ENCODE data around the gene FRRS1.

Gene FRRS1

DNA sequence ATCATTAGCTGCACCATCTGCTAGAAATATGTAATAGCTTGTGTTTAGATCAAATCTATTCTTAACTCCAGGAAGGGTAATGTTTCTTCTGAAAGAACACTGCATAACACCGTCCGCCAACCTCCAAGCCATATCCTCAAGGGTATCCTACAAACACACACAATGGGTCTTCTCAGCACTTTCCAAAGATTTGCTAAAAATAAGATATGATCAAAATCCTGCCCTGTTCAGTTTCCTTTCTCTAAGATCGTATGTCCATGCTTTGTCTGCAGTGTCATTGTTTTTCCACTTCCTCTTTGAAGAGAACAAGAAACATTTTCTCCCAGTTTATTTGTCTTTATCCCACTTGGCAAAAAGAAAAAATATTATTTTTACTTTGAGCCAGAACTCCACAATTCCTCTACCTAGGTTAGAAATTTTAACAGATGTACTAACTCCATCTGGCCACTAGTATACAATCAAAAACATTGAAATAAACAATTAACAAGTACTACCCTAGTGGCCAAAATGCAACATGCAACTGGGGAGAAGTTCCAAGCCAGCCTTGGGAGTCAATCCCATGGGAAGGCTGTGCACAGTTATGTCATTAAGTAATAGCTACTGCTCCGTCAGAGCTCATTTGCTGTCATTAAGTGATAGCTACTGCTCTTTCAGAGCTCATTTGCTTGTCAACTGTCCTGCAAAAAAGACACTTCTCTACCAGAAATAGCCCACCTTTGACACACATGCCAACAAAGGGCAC is 37.8 kb downstream of the FRRS1 start:
- DNase-seq (ENCODE audit: low read depth in 2 of 2), result no peak

DNA sequence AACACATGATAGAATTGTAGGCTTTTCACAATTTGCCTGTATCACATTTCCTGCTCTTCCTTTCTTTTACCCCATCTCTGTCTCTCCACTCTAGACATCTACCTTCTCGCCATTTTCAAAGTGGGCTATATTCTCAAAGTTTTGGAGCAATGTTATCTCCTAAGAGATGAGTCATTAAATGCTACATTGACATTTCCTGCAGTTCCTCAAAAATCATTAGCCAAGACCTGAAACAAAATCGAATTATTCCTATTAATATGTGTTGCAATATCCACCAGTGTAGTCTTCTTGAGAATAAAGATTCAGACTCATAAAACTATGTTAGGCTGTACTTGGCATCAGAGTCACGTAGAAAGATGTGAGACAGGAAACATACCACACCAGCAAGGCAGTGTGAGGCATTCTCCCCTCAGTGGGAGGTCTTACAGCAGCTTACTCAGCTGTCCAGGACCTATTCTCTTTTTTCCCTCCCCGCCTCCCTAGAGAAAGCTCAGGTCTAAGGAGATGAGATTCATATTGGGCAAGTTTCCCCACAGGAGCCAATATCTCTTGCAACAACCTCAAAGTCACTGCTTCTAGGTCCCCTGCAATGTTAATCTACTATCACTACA is 38.8 kb downstream of the FRRS1 start:
- DNase-seq (ENCODE audit: low read depth in 2 of 2), result no peak

DNA sequence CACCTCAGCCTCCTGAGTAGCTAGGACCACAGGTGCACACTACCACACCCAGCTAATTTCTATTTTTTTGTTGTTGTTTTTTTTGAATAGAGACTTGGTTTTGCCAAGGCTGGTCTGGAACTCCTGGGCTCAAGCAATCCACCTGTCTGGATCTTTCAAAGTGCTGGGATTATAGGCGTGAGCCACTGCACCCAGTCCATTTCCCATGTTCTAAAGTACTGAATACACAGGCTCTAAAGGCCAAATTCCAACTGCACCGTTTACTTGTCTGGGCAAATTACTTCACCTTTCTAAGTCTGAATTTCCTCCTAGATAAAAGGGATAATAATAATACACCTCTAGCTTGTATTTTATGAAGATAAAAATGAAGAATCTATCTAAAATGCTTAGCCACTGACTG is 39.6 kb downstream of the FRRS1 start:
- no peak for DNase-seq (ENCODE audit: low read depth in 2 of 2)

DNA sequence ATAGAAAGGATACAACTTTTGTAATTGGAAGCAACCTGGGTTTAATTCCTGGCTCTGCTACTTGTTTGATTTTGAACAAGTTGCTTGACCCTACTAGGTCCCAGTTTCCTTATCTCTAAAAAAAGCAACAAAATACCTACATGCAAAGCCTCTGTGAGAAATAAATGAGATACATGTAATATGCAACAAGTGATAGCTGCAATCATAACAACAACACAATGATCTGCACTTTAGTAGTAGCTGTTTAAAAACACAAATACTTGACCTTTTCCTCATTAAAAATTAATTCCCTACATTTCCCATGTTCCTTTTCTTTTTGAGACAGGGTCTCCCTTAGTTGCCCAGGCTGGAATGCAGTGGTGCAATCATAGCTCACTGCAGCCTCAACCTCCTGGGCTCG is 40.0 kb downstream of the FRRS1 start:
- DNase-seq (ENCODE audit: low read depth in 2 of 2), result no peak

DNA sequence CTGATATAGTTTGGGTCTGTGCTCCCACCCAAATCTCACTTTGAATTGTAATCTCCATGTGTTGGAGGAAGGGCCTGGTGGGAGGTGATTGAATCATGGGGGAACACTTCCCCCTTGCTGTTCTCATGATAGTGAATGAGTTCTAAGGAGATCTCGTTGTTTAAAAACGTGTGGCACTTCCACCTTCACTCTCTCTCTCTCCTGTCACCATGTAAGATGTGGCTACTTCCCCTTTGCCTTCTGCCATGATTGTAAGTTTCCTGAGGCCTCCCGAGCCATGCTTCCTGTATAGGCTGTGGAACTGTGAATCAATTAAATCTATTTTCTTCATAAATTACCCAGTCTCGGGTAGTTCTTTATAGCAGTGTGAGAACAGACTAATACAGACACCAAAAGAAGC is 40.4 kb downstream of the FRRS1 start:
- DNase-seq (ENCODE audit: low read depth in 2 of 2), result no peak

DNA sequence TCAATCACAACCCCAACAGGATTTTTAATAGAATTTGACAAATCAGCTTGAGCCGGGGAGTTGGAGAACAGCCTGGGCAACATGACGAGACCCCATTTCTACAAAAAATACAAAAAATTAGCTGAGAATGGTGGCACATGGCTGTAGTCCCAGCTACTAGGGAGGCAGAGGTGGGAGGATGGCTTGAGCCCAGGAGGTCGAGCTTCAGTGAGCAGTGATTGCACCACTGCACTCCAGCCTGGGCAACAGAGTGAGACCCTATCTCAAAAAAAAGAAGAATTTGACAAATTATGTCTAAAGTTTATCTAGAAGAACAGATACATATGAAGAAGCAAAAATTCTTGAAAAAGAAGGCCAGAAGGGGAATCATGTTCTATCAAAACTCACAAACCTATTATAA is 43.2 kb downstream of the FRRS1 start:
- no peak for DNase-seq (ENCODE audit: low read depth in 2 of 2)

DNA sequence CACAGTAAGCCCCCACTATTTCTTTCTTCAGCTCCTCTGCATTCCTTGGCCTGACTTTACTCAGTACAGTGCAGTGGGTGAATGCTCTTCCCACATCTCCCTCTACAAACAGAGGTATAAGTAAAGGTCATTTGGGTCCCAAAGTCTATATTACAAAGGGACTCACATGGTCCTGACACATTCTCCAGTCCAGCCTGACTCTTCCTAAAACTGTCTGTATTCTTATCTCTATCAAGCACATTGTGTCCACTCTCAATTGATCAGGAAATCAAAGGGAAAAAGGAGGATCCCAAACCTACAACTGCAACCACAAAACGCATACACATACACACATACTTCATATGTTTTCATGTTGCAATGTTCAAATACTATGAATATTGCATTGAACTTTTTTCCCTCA is 49.4 kb downstream of the FRRS1 start:
- no peak for DNase-seq (ENCODE audit: low read depth in 2 of 2)

DNA sequence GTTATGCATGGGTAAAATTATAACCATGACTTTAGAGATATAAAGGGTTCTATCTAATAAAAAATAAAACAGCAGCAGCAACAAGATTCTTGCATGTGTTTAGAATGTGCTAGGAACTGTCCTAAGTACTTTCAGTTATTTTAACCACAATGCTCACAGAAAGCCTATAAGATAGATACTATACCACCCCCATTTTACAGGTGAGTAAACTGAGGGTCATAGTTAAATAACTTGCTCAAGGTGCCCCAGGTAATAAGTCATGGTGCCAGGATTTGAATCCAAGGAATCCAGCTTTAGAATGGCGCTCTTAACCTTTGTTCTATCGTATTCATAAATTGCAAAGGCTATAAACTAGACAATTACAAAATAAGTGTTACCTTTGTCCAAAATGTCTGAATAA is 53.4 kb downstream of the FRRS1 start:
- DNase-seq (ENCODE audit: low read depth in 2 of 2), result no peak

DNA sequence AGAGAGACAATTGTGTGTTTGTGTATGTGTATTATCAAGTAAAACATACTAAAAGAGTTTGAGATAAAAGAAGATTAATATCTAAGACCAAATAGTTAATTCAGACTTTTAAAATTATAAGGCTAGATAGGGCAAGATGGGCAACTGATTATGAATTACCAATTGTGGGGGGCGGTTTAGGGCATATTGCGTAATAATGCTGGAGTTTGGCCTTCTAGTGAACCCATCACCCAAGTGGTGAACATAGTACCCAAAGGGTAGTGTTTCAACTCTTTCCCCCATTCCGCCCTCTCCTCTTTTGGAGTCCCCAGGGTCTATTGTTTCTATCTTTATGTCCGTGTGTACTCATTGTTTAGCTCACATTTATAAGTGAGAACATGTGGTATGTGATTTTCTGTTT is 55.4 kb downstream of the FRRS1 start:
- DNase-seq (ENCODE audit: low read depth in 2 of 2), result no peak

DNA sequence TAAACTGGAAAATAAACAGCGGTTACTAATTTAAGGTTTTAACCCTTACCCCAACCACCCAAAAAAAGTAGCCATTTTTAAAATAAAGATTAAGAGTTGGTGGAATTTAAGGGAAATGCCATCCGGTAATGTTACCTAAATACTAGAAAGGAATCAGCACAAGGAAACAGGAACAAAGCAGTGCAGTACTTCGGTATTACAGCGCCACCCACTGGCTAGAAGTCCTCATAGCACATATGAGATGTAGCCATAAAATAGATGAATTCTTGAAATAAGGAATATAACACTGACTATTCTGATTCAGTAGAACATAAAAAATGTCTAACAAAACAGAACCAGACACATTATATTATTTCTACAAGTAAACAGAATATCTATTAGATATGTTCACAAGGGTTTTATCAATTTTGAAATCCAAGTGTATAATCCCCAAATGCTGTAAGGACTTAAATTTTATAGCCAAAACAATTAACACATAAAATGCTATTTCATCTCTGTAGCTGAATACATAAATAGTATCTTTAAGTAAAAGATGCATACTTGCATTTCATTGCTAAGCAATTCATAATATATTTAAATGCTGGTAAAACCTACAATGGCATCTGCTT is 58.8 kb downstream of the FRRS1 start:
- DNase-seq (ENCODE audit: low read depth in 2 of 2), result peak in 1 of 2 donors; percentile 11

DNA sequence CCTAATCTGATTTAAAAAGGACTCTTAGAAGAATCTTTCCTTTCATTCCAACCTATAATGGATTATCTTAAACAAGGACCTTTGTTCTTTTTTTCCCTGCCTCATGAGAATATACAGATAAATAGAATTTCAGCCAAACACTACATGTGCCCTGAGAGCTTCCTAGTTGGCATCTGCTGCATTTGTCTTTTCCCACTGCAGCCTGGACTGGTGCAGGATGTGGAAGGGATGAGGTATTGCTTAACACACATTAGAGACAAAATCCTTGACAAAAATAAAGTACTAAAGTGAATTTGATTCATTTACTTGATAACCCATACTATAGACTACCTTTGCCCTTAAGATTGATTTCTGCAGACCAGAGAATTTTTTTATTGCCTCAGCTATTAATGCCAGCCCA is 61.0 kb downstream of the FRRS1 start:
- DNase-seq (ENCODE audit: low read depth in 2 of 2), result no peak

DNA sequence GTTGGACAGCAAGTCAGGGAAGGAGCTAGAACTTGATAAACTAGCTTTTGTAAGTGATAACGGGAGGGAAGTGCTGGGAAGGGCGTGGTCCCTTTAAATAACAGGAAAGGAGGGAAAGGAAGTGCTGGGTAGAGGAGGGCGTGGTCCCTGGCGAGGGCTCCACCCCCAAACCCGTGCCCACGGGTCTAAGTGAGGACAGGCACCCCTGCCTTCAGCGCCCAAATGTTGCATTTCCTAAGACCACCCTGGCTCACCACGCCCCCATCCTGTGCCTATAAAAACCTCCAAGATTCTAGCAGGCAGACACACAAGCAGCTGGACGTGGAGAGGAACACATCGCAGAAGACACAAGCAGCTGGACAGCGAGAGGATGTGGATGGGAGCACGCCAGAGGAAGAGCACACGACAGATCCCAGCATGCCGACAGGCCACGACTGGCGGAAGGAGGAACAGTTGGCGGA is 62.0 kb downstream of the FRRS1 start:
- no peak for DNase-seq (ENCODE audit: low read depth in 2 of 2)

DNA sequence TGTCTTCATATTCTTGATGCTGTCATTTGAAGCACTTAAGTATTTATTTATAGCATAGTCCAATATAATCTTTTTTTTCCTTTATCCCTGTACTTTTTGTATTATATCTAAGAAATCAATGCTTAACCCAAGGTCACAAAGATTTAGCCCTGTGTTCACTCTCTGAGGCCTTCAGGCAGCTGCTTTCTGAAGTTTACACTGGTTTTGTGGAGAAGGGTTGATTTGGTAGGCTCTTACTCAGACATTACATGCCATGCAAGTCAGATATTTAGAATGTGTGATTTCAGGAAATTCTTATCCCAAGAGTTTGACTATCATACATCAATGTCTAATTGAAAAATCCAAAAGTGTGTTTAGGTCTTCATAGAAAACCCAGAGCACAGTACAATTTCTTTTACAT is 64.2 kb downstream of the FRRS1 start:
- no peak for DNase-seq (ENCODE audit: low read depth in 2 of 2)

DNA sequence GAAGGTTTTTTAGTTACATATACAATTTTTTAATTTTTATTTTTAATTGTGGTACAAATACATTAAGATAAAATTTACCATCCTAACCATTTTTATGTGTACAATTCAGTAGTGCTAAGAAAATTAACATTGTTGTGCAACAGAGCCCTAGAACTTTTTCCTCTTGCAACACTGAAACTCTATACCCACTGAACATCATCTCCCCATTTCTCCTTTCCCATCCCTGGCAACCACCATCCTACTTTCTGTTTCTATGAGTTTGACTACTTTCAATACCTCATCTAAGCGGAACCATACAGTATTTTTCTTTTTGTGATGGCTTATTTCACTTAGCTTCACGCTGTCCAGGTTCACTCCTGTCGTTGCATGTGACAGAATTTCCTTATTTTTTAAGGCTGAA is 66.4 kb downstream of the FRRS1 start:
- DNase-seq (ENCODE audit: low read depth in 2 of 2), result no peak

DNA sequence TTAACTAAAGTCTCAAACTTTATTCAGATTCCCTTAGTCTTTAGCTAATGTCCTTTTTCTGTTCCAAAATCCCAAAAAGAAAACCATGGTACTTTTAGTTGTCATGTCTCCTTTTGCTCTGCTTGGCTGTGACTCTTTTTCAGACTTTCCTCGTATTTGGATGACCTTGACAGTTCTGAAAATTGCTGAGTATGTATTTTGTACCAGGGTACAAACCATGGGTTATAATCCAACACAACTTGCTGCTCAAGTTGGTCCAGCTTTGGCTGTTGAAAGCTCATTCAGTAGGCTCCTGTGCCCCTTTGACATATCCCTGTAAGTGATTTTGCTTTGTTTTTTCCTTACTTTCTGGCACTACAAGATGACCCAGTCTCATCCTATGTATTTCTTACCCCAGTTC is 68.9 kb downstream of the FRRS1 start:
- no peak for DNase-seq (ENCODE audit: low read depth in 2 of 2)

DNA sequence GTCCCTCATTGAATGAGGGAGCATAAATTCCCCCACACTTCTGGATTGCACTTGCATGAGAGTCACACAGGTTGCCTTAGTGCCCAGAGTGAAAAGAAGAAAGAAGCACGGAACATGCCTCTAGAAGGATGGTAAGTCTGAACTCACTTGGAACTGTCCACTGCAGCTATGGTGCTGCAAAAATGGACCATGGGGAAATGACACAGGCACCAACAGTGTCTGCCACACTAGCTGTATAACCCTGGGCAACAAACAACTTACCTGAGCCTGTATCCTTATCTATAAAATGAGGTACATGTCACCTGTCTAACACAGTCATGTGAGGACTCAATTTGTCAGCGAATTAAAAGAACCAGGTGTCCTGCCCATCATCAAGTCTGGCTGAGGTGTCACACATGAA is 69.8 kb downstream of the FRRS1 start:
- DNase-seq (ENCODE audit: low read depth in 2 of 2), result no peak

DNA sequence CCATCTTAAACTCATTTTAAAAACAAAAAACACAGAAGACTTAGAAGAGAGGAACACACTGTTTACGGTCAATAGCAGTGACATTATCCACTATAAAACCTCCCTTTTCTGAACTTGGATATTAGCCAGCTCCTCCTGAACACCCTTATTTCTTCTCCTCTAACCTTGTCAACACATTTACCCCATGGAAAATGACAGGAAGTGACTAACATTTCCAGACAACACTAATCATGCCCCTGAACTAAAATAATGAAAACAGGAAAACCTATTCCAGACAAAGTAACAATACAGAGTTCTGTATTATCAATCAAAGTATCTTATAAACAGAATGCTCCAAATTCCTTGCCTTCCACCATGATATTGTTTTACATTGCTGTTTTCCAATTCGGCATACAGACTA is 75.3 kb downstream of the FRRS1 start:
- no peak for DNase-seq (ENCODE audit: low read depth in 2 of 2)

DNA sequence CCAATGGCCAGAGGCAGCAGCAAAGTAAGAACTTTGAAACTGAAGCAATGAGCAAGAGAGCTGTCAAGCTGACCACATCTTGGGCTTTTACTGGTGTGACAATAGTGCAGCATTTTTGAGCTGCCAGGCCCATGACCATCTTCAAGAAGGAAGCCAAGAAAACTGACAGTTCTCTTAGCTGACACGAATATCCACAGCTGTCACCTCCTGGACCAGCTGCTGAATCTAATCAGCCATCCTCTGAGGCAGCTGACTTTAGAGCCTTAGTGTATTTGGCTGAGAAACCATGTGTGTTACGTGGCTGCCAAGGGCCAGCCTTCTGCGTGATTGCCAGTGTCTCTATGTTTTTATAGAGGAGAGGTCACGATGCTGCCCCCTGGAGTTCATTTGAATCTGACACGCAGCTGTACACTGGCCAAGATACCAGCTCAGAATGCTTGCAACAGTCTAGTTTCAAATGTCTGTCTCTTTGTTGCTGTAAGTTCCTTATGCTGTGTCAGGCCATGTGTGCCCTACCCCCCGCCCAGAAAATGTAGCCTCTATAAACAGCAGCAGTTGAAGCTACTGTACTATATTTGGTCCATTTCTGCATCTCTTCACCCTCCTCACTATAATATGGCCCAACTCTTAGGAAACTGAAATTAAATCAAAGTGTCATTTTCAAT is 80.8 kb downstream of the FRRS1 start:
- no peak for DNase-seq (ENCODE audit: low read depth in 2 of 2)

DNA sequence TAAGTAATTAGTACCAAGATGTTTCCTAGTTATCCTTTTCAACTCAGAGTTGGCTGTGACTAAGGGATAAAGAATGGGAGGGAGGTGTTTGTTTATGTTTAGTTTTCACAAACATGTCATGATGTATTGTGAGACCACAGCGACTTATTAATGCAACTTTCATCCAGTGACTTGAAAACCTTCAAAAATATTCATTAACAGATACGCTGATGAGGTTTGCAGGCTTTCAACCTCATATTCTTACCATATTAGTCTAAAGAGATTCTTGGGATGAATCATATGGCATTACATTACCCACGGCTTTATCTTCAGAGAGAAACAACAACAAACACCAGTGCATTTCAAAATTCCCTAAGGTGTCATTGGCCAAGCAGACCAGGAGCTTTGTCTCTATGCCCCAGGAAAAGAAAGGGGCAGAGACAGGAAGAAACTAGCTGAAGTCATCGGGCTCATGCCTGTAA is 84.1 kb downstream of the FRRS1 start:
- no peak for DNase-seq (ENCODE audit: low read depth in 2 of 2)

DNA sequence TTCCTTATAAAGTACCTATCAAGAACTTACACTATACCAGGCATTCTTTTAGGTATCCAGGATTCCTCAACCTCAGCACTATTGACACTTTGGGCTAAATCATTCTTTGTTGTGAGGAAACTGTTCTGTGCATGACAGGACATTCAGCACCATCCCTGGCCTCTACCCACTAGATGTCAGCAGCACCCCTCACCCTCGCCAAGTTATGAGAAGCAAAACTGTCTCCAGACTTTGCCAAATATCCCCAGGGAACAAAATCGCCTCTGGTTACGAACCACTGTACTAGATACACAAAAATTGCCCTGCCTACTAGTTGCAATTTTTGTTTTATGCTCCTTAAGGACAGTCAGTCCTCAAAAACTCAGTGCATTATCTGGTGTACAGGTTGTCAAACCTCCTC is 84.9 kb downstream of the FRRS1 start:
- no peak for DNase-seq (ENCODE audit: low read depth in 2 of 2)

DNA sequence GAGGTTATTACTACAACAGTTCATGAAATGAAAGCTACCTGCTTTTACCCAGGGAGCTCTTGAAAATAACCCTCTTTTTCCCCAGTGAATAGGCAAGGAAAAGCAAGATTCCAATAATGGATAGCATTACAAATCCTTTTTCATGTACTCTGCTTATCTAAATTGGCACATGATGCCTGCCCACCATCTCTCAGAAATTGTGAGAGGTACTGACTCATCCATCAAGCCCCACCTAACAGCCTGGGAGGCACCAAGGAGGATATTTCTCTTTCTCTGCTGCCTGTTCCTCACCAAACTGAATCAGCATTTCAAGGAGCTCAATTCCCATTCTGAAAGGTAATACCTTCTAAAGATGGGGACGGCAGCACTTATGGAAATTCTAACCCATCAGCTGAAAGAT is 86.2 kb downstream of the FRRS1 start:
- no peak for DNase-seq (ENCODE audit: low read depth in 2 of 2)

DNA sequence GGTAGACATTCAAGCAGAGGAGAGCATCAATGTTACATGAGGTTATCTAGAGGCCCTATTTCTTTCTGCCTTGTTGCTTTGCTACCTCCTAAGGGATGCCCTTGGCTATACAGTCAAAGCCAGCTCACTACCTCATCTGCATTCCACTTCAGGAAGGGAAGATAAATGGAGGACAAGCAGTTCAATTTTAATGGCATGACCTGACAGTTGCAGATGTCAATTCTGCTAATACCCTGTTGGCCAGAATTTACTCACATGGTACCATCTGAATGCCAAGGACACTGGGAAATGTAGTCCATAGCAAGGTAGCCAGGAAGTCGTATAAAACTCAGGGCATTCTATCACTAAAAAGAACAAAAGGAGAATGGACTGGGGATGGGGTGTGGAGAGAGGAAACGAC is 89.0 kb downstream of the FRRS1 start:
- no peak for DNase-seq (ENCODE audit: low read depth in 2 of 2)

DNA sequence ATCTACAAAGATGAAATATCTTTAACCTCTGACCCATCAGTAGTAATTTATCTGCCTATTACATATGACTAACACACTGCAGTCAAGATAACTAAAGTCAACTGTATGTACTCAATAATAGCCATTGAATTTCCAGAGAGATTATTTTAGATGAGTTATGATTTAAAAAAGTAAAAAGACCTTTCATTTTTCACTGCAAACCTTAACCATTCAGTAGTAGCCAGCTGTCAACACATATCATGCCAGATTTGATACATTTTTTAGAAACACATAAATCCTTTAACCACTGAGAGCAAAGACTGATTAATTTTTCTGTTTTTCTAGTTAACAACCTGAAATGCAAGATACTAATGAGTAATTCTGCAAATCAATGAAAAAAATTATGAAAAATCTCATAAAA is 89.6 kb downstream of the FRRS1 start:
- no peak for DNase-seq (ENCODE audit: low read depth in 2 of 2)

Measured in activated CD8-positive, alpha-beta memory T cell treated with anti-CD3 and anti-CD28 coated beads for 4 hours (primary cell).